ENCODE results near the gene GPR160. TPM values are rescaled to one million over a fixed set of nuclear protein-coding genes. Genes with fewer than 3 reads are reported as not detected.

Gene GPR160
- total RNA-seq, 1 experiment from 2014 or later = 1.8 TPM

- TF ChIP-seq CTCF (IDR thresholded peaks at IDR 0.05; ENCODE audit: unreplicated experiment) = no peak
- no peak overlapping the region for H3K27ac Mint-ChIP-seq (ENCODE audit: low read depth, unreplicated experiment)
- CTCF ChIA-PET = interaction anchor here (0.6 kb wide), 1 partner anchor 849 kb away, joined by 3 read pairs; no protein-coding TSS in a partner anchor
- intact Hi-C loops (cut with micrococcal nuclease) = no loop called here
- POLR2A ChIA-PET = no interaction called here
- no peaks in the 10 kb centered on the region for H3K27me3 Mint-ChIP-seq (ENCODE audit: insufficient read depth, unreplicated experiment)
- H3K9me3 Mint-ChIP-seq (ENCODE audit: unreplicated experiment) = no peaks in the 10 kb centered on the region
- BruUV-seq (replicated peaks) = no TSS peak
- no peaks in the 10 kb centered on the region for H3K36me3 Mint-ChIP-seq (ENCODE audit: insufficient read depth, unreplicated experiment)
- H3K4me1 Mint-ChIP-seq (ENCODE audit: insufficient read depth, unreplicated experiment) = peaks cover 9% of the 10 kb centered on the region
- no peak overlapping the region for H3K4me3 Mint-ChIP-seq (ENCODE audit: unreplicated experiment)
- DNase-seq (ENCODE audit: unreplicated experiment) = no peak
Observed at GRCh38 chr3:170003881-170004356, 33.9 kb upstream of the GPR160 start.

GRCh38 chr3:170007031-170007663, 30.6 kb upstream of the GPR160 start:
- POLR2A ChIA-PET = interaction anchor here (0.6 kb wide), 1 partner anchor 27 kb away, joined by 3 read pairs; no protein-coding TSS in a partner anchor
- Mint-ChIP-seq H3K27me3 (ENCODE audit: insufficient read depth, unreplicated experiment) (no peaks in the 10 kb centered on the region), H3K4me1 (ENCODE audit: insufficient read depth, unreplicated experiment) (peaks cover 9% of the 10 kb centered on the region), H3K9me3 (ENCODE audit: unreplicated experiment) (no peaks in the 10 kb centered on the region), H3K36me3 (ENCODE audit: insufficient read depth, unreplicated experiment) (no peaks in the 10 kb centered on the region), H3K27ac (ENCODE audit: low read depth, unreplicated experiment) (no peak overlapping the region), H3K4me3 (ENCODE audit: unreplicated experiment) (no peak overlapping the region)
- BruUV-seq (replicated peaks) = no TSS peak
- no peak for TF ChIP-seq CTCF (IDR thresholded peaks at IDR 0.05; ENCODE audit: unreplicated experiment)
- DNase-seq (ENCODE audit: unreplicated experiment) = peak; percentile 23
- intact Hi-C loops (cut with micrococcal nuclease) = no loop called here
- CTCF ChIA-PET = interaction anchor here (0.6 to 1.2 kb wide), 3 partner anchors 14 to 1959 kb away, joined by 3 to 7 read pairs (median 3); no protein-coding TSS in a partner anchor

- intact Hi-C loops (cut with micrococcal nuclease) = no loop called here
- H3K4me1 Mint-ChIP-seq (ENCODE audit: insufficient read depth, unreplicated experiment) = peaks cover 9% of the 10 kb centered on the region
- H3K9me3 Mint-ChIP-seq (ENCODE audit: unreplicated experiment) = no peaks in the 10 kb centered on the region
- no peak overlapping the region for H3K4me3 Mint-ChIP-seq (ENCODE audit: unreplicated experiment)
- H3K27ac Mint-ChIP-seq (ENCODE audit: low read depth, unreplicated experiment) = no peak overlapping the region
- no peaks in the 10 kb centered on the region for H3K27me3 Mint-ChIP-seq (ENCODE audit: insufficient read depth, unreplicated experiment)
- ChIA-PET CTCF (no interaction called here), POLR2A (interaction anchor here (1.4 kb wide), 1 partner anchor 12 kb away, joined by 4 read pairs; no protein-coding TSS in a partner anchor)
- no peak for DNase-seq (ENCODE audit: unreplicated experiment)
- BruUV-seq (replicated peaks) = no TSS peak
- H3K36me3 Mint-ChIP-seq (ENCODE audit: insufficient read depth, unreplicated experiment) = no peaks in the 10 kb centered on the region
- no peak for TF ChIP-seq CTCF (IDR thresholded peaks at IDR 0.05; ENCODE audit: unreplicated experiment)
Observed at GRCh38 chr3:170010498-170010897, 27.3 kb upstream of the GPR160 start.

- H3K9me3 Mint-ChIP-seq (ENCODE audit: unreplicated experiment) = no peaks in the 10 kb centered on the region
- no TSS peak for BruUV-seq (replicated peaks)
- intact Hi-C loops (cut with micrococcal nuclease) = no loop called here
- no peaks in the 10 kb centered on the region for H3K4me1 Mint-ChIP-seq (ENCODE audit: insufficient read depth, unreplicated experiment)
- DNase-seq (ENCODE audit: unreplicated experiment) = no peak
- H3K4me3 Mint-ChIP-seq (ENCODE audit: unreplicated experiment) = no peak overlapping the region
- no peak overlapping the region for H3K27ac Mint-ChIP-seq (ENCODE audit: low read depth, unreplicated experiment)
- ChIA-PET CTCF (interaction anchor here (0.7 kb wide), 1 partner anchor 91 kb away, joined by 4 read pairs; no protein-coding TSS in a partner anchor), POLR2A (interaction anchor here (0.9 kb wide), 1 partner anchor 8 kb away, joined by 4 read pairs; no protein-coding TSS in a partner anchor)
- no peaks in the 10 kb centered on the region for H3K36me3 Mint-ChIP-seq (ENCODE audit: insufficient read depth, unreplicated experiment)
- TF ChIP-seq CTCF (IDR thresholded peaks at IDR 0.05; ENCODE audit: unreplicated experiment) = no peak
- no peaks in the 10 kb centered on the region for H3K27me3 Mint-ChIP-seq (ENCODE audit: insufficient read depth, unreplicated experiment)
Observed at GRCh38 chr3:170012683-170013400, 25.0 kb upstream of the GPR160 start.
